ENCODE measurements around the gene ZFP62.
A peak's percentile ranks its signal among the peaks of the same experiment; 100 is the strongest.

DNA sequence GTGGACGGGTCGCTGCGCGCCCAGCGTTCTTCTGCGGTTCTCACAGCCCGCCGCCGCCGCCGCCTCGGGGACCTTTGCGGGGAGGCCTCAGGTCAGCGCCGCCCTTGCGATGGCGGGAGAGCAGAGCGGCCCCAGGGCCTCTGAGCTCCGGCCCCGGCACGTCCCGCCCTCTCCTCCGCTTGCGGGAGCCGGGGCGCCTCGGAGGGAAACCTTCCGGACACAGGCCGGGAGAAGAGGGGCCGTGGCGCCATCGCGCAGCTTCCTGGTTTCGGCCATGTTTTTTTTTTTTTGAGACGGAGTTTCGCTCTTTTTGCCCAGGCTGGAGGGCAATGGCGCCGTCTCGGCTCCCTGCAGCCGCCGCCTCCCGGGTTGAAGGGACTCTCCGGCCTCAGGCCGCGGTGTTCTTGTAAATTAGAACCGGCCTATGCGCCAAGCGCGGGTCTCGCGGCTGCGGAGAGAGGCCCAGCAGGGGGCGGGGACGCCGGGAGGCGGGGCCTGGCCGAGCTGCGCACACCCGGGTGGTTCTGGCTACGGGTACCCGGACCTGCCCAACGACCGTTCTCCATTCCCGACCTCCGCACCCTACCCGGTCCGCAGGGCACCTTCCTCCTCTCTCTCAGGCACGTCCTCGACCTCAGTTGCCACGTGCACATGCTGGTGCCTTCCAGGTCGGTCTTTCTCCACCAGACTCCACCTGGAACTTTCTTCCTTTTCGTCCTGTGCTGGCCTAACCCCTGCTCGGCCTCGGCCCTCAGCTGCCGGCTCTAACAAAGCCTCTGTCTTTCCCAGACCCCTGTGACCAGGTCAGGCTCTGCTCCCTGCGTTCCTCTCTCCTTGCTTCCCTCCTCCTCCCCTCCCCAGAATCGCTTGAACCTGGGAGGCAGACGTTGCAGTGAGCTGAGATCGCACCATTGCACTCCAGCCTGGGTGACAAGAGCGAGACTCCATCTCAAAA, 29.7 kb downstream of the ZFP62 start:
- TF ChIP-seq, protein P1, sequence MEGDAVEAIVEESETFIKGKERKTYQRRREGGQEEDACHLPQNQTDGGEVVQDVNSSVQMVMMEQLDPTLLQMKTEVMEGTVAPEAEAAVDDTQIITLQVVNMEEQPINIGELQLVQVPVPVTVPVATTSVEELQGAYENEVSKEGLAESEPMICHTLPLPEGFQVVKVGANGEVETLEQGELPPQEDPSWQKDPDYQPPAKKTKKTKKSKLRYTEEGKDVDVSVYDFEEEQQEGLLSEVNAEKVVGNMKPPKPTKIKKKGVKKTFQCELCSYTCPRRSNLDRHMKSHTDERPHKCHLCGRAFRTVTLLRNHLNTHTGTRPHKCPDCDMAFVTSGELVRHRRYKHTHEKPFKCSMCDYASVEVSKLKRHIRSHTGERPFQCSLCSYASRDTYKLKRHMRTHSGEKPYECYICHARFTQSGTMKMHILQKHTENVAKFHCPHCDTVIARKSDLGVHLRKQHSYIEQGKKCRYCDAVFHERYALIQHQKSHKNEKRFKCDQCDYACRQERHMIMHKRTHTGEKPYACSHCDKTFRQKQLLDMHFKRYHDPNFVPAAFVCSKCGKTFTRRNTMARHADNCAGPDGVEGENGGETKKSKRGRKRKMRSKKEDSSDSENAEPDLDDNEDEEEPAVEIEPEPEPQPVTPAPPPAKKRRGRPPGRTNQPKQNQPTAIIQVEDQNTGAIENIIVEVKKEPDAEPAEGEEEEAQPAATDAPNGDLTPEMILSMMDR (IDR thresholded peaks at IDR 0.05): peak in 3 of 4 experiments; percentile 30 to 52 (median 45)
- TF ChIP-seq POLR2A (IDR thresholded peaks at IDR 0.05): peak; percentile 40 to 52
- peak; percentile 69 for TF ChIP-seq POLR2AphosphoS5 (IDR thresholded peaks at IDR 0.05)

Data from gastroesophageal sphincter (tissue), 3 donors.